K562 (cell line): ENCODE data around the gene BPHL. TPM values are rescaled to one million over a fixed set of nuclear protein-coding genes. Genes with fewer than 3 reads are reported as not detected.

Experiments
- ATAC-seq: fragments of 200-7000 bp; cut with Tn5 transposase; 3 replicates; pipeline ENCODE4 v1.9.1; 2020; ENCODE audit warnings: moderate library complexity
- BruUV-seq: library from RNA; stranded (reverse); fragments of 400-500 nt; replicated peaks from 2 replicates; lab custom pipeline; 2021; lab: Mats Ljungman, UMichigan
- CTCF ChIA-PET: fragments of 300-600 bp; formaldehyde crosslinking; extraction: SDS; loops from one replicate; lab custom pipeline; 2021; ENCODE audit warnings: low intra/inter-chr PET ratio; lab: Yijun Ruan, JAX
- POLR2A ChIA-PET: fragments of 300-600, 350-650 bp; sonication (Branson Sonifier 250); formaldehyde crosslinking; extraction: SDS; loops from one replicate; lab custom pipeline; 2021; ENCODE audit warnings: antibody characterized with exemption, inconsistent platforms; lab: Yijun Ruan, JAX
- DNase-seq, 4 experiments: peaks; one replicate each; pipeline versions ENCODE4 v3.0.0 to v3.0.0-alpha.2; 2011 to 2018; ENCODE audit warnings: low spot score in 3 of 4, mixed read lengths in 3 of 4; ENCODE audit errors: extremely low read depth in 1 of 4
- FAIRE-seq: peaks from 2 replicates; lab custom pipeline; 2011; peaks lifted over from hg19 to GRCh38; lab: Jason Lieb, UNC
- H2AFZ ChIP-seq: 2 replicates; pipeline ENCODE4 v1.6.0; 2011; ENCODE audit warnings: low read depth, low read length, control low read depth, inconsistent platforms
- H3K27ac ChIP-seq: fragments of 200-600 bp; 3 replicates; pipeline ENCODE4 v1.8.0; 2011; ENCODE audit warnings: low read depth, mild to moderate bottlenecking, control low read depth, inconsistent platforms, low read length, moderate library complexity, mixed read lengths; ENCODE audit errors: extremely low read depth
- H3K27me3 ChIP-seq, 2 experiments: fragments of 300-600 bp in 1 of 2; 2 replicates in 1 of 2; 3 replicates in 1 of 2; pipeline versions ENCODE4 v1.6.0 to v1.8.0; 2011; ENCODE audit warnings: inconsistent platforms in 2 of 2, low read length in 2 of 2, mild to moderate bottlenecking in 1 of 2, mixed read lengths in 1 of 2, moderate library complexity in 1 of 2; ENCODE audit not compliant: control insufficient read depth in 2 of 2, insufficient read depth in 2 of 2
- H3K36me3 ChIP-seq: fragments of 300-600 bp; 3 replicates; pipeline ENCODE4 v1.8.0; 2011; ENCODE audit warnings: mild to moderate bottlenecking, low read length, inconsistent platforms; ENCODE audit not compliant: control insufficient read depth, insufficient read depth
- H3K4me1 ChIP-seq, 2 experiments: fragments of 200-600 bp in 1 of 2; replicated peaks in 1 of 2; 2 replicates in 1 of 2; 3 replicates in 1 of 2; pipeline versions ENCODE4 v1.5.1 to v1.8.0; 2011; ENCODE audit warnings: inconsistent platforms in 2 of 2, low read length in 2 of 2, mild to moderate bottlenecking in 1 of 2, mixed read lengths in 1 of 2, moderate library complexity in 1 of 2; ENCODE audit not compliant: control insufficient read depth in 2 of 2, insufficient read depth in 2 of 2
- H3K4me2 ChIP-seq: 2 replicates; pipeline ENCODE4 v1.6.1; 2011; ENCODE audit warnings: low read length, control low read depth, inconsistent platforms, mixed read lengths; ENCODE audit not compliant: insufficient read depth
- H3K4me3 ChIP-seq: fragments of 200-600 bp; sonication (generic), shearing (Covaris generic); 2 replicates; pipeline ENCODE4 v1.5.1; 2016; ENCODE audit warnings: control low read depth, inconsistent platforms
- H3K79me2 ChIP-seq: fragments of 200-600 bp; 3 replicates; pipeline ENCODE4 v1.8.0; 2011; ENCODE audit warnings: low read length, inconsistent platforms; ENCODE audit not compliant: control insufficient read depth, insufficient read depth
- H3K9ac ChIP-seq, 2 experiments: 2 replicates each; pipeline versions ENCODE4 v1.6.0 to v1.6.1; 2011; ENCODE audit warnings: low read depth in 2 of 2, low read length in 2 of 2, control low read depth in 1 of 2, inconsistent platforms in 1 of 2, mild to moderate bottlenecking in 1 of 2, mixed read lengths in 1 of 2; ENCODE audit not compliant: insufficient read depth in 1 of 2
- H3K9me1 ChIP-seq: one replicate; pipeline ENCODE4 v1.6.0; 2011; ENCODE audit warnings: inconsistent platforms, mild to moderate bottlenecking, low read length, moderate library complexity; ENCODE audit not compliant: control insufficient read depth, insufficient read depth
- H3K9me3 ChIP-seq: replicated peaks from 2 replicates; pipeline ENCODE4 v1.5.1; 2011; ENCODE audit warnings: low read depth, low read length, inconsistent platforms; ENCODE audit not compliant: control insufficient read depth, insufficient read depth
- H4K20me1 ChIP-seq: replicated peaks from 2 replicates; pipeline ENCODE4 v1.6.1; 2011; ENCODE audit warnings: low read length, inconsistent platforms, mixed read lengths; ENCODE audit not compliant: control insufficient read depth, insufficient read depth
- AFF1 ChIP-seq, 2 experiments: fragments of 450-650 bp; IDR thresholded peaks; 2 replicates each; pipeline ENCODE4 v1.6.1; 2018; ENCODE audit warnings: mild to moderate bottlenecking in 2 of 2, low read depth in 1 of 2; ENCODE audit not compliant: partially characterized antibody in 2 of 2
- BCOR ChIP-seq: fragments of 450-650 bp; IDR thresholded peaks from 2 replicates; pipeline ENCODE4 v1.6.1; 2016
- CHD4 ChIP-seq: fragments of 200-600 bp; sonication (generic); IDR thresholded peaks from 3 replicates; pipeline ENCODE4 v1.6.1; 2012; ENCODE audit warnings: low read depth, mild to moderate bottlenecking, mixed read lengths, low read length, inconsistent platforms; ENCODE audit not compliant: insufficient read depth, insufficient replicate concordance, poor library complexity, severe bottlenecking
- E4F1 ChIP-seq: fragments of 250-450 bp; sonication (Bioruptor Pico); IDR thresholded peaks from 2 replicates; pipeline ENCODE4 v1.5.0; 2021; ENCODE audit warnings: mild to moderate bottlenecking, borderline replicate concordance
- ID3 ChIP-seq, 2 experiments: fragments of 250-450 bp in 1 of 2; fragments of 450-650 bp in 1 of 2; sonication (Bioruptor Pico) in 1 of 2; IDR thresholded peaks; 2 replicates each; pipeline versions ENCODE4 v1.6.1 to v1.8.0; 2016 to 2021; ENCODE audit warnings: mild to moderate bottlenecking in 2 of 2, moderate library complexity in 2 of 2, missing compliant biosample characterization in 1 of 2, missing genetic modification characterization in 1 of 2
- IFI16 ChIP-seq: fragments of 250-450 bp; sonication (Bioruptor Pico); IDR thresholded peaks from 2 replicates; pipeline ENCODE4 v2.1.2; 2022; ENCODE audit warnings: mild to moderate bottlenecking, inconsistent platforms
- PATZ1 ChIP-seq: fragments of 250-450 bp; sonication (Bioruptor Pico); IDR thresholded peaks from 2 replicates; pipeline ENCODE4 v1.5.0; 2020; ENCODE audit warnings: mild to moderate bottlenecking, borderline replicate concordance
- PHF21A ChIP-seq: fragments of 450-650 bp; IDR thresholded peaks from 2 replicates; pipeline ENCODE4 v1.6.1; 2017; ENCODE audit warnings: low read depth, borderline replicate concordance
- RB1 ChIP-seq: fragments of 450-650 bp; IDR thresholded peaks from 2 replicates; pipeline ENCODE4 v1.6.1; 2017; ENCODE audit warnings: low read depth, mild to moderate bottlenecking
- RBM14 ChIP-seq: fragments of 200-400 bp; formaldehyde crosslinking; IDR thresholded peaks from 2 replicates; pipeline ENCODE4 v1.6.1; 2018; ENCODE audit warnings: low read depth, mild to moderate bottlenecking, low read length, moderate library complexity, borderline replicate concordance; ENCODE audit not compliant: insufficient read depth
- WGBS: fragments of 100-300 bp; shearing (Covaris generic); methylation state at CpG from one replicate; pipeline ENCODE4 v1.1.6; 2016; ENCODE audit warnings: low coverage, mixed read lengths; ENCODE audit not compliant: insufficient coverage; ENCODE audit errors: missing lambda C conversion rate; 5-methylcytosine and 5-hydroxymethylcytosine counted together
- in situ Hi-C: fragments of 300-500 bp; cut with MboI; formaldehyde crosslinking; loops from 4 replicates; pipeline ENCODE4 v1.15.0; 2018; ENCODE audit warnings: inconsistent platforms, mixed read lengths
- intact Hi-C: fragments of 100-400 bp; cut with micrococcal nuclease; formaldehyde crosslinking; loops from 2 replicates; pipeline ENCODE4 v1.14.2; 2022
- polyA plus RNA-seq, 8 experiments: library from polyadenylated mRNA; depleted of rRNA in 4 of 8; stranded (reverse) in 5 of 8; unstranded in 3 of 8; fragments of >200 nt; fragmentation: Nextera tagmentation in 2 of 8; fragmentation: Illumina TruSeq in 1 of 8; extraction: Ambion mirVana in 2 of 8; extraction: Trizol in 1 of 8; gene quantifications; 2 replicates each; pipeline versions ENCODE4 v1.2.1 to v1.2.3, GENCODE V29; 2011 to 2014; ENCODE audit warnings: inconsistent platforms in 1 of 8, missing spikeins in 1 of 8
- total RNA-seq, 7 experiments: library from RNA; depleted of rRNA in 6 of 7; stranded (reverse); fragments of >200 nt in 6 of 7; fragmentation: Illumina TruSeq in 2 of 7; extraction: Trizol in 2 of 7; gene quantifications; 2 replicates each; pipeline versions ENCODE4 v1.2.1 to v1.2.3, GENCODE V29; 2011 to 2021; ENCODE audit warnings: low replicate concordance in 1 of 7

BPHL gene
- total and polyA plus RNA-seq, 9 of the 15 experiments (the other 6 are each of a cell fraction or from before 2014, with no cell fraction given): 3.5 to 17.4 (median 8.2) TPM

GRCh38 chr6:3200682-3201081, 82.2 kb downstream of the BPHL start (continued):
- TF ChIP-seq PATZ1 (CRISPR knock-in tag) (no peak), ID3 (CRISPR knock-in tag; IDR thresholded peaks at IDR 0.05) (no peak), ID3 (tag; IDR thresholded peaks at IDR 0.05) (peak; percentile 88; the same call in 1 of the 2 replicates)

GRCh38 chr6:3201388-3201787, 82.9 kb downstream of the BPHL start:
- ChIA-PET POLR2A (interaction anchor here (1.0 kb wide), 1 partner anchor 11 kb away, joined by 3 read pairs; no protein-coding TSS in a partner anchor), CTCF (no interaction called here)
- Histone ChIP-seq H3K79me2 (no peaks in the 10 kb centered on the region), H3K4me1 (peaks cover 11 to 15% of the 10 kb centered on the region in 2 experiments; a peak in 4 of 5 replicates), H2AFZ (no peak overlapping the region), H3K4me2 (no peak overlapping the region), H3K9ac (no peak overlapping the region), H3K9me1 (no peaks in the 10 kb centered on the region), H3K27ac (no peak overlapping the region), H3K4me3 (no peak overlapping the region), H3K36me3 (no peaks in the 10 kb centered on the region), H4K20me1 (no peaks in the 10 kb centered on the region), H3K9me3 (peaks cover 8% of the 10 kb centered on the region; the same call in 1 of the 2 replicates), H3K27me3 (no peaks in the 10 kb centered on the region)
- 89% methylated on average over 2 of the region's 2 CpGs for WGBS
- in situ Hi-C loops (no loop called here), intact Hi-C loops (no loop called here)
- no TSS peak for BruUV-seq
- no peak for DNase-seq
- no peak for FAIRE-seq
- ATAC-seq: no peak
- no peak for TF ChIP-seq RB1
- TF ChIP-seq AFF1 (IDR thresholded peaks at IDR 0.05; ENCODE audit: low read depth in 1 of 2, partially characterized antibody in 2 of 2): no peak
- no peak for TF ChIP-seq BCOR
- TF ChIP-seq E4F1 (CRISPR knock-in tag): no peak
- no peak for TF ChIP-seq CHD4
- TF ChIP-seq PHF21A: no peak
- no peak for TF ChIP-seq IFI16 (CRISPR knock-in tag)
- no peak for TF ChIP-seq RBM14
